HUES64 (cell line): ENCODE results near the gene FSTL4.
A peak's percentile ranks its signal among the peaks of the same experiment; 100 is the strongest.

Experiments used
- H3K27ac ChIP-seq: 2 replicates; pipeline ENCODE4 v1.7.0; 2013; ENCODE audit warnings: low read depth, low read length, inconsistent platforms
- H3K27me3 ChIP-seq: 2 replicates; pipeline ENCODE4 v1.6.1; 2013; ENCODE audit warnings: mild to moderate bottlenecking, low read length; ENCODE audit not compliant: insufficient read depth
- H3K36me3 ChIP-seq: 2 replicates; pipeline ENCODE4 v1.6.1; 2013; ENCODE audit warnings: mild to moderate bottlenecking, low read length; ENCODE audit not compliant: insufficient read depth
- H3K4me1 ChIP-seq: 2 replicates; pipeline ENCODE4 v1.6.1; 2013; ENCODE audit warnings: mild to moderate bottlenecking, low read length, moderate library complexity; ENCODE audit not compliant: insufficient read depth
- H3K4me3 ChIP-seq: 2 replicates; pipeline ENCODE4 v1.5.1; 2013; ENCODE audit warnings: mild to moderate bottlenecking, low read length, moderate library complexity
- H3K9ac ChIP-seq: 2 replicates; pipeline ENCODE4 v1.6.1; 2013; ENCODE audit warnings: mild to moderate bottlenecking, low read depth, low read length
- H3K9me3 ChIP-seq: 2 replicates; pipeline ENCODE4 v1.6.1; 2013; ENCODE audit warnings: low read depth, low read length; ENCODE audit not compliant: insufficient read depth
- WGBS: fragments of 150-250, 120-280 bp; methylation state at CpG from one replicate; pipeline ENCODE4 v1.1.7; 2013; ENCODE audit warnings: missing lambda C conversion rate; 5-methylcytosine and 5-hydroxymethylcytosine counted together

The FSTL4 gene

GRCh38 chr5:133337795-133338445, 274.4 kb downstream of the FSTL4 start:
- no peaks in the 10 kb centered on the region for H3K36me3 ChIP-seq
- no peak overlapping the region for H3K4me3 ChIP-seq
- no peak overlapping the region for H3K9ac ChIP-seq
- H3K4me1 ChIP-seq, result peaks cover 9% of the 10 kb centered on the region; the same call in 1 of the 2 replicates
- 94% methylated on average over 9 of the region's 9 CpGs for whole genome bisulfite sequencing
- H3K9me3 ChIP-seq, result no peaks in the 10 kb centered on the region
- H3K27me3 ChIP-seq, result no peaks in the 10 kb centered on the region
- H3K27ac ChIP-seq, result no peak overlapping the region

GRCh38 chr5:133336969-133337410, 275.4 kb downstream of the FSTL4 start:
- no peaks in the 10 kb centered on the region for H3K36me3 ChIP-seq
- H3K9ac ChIP-seq, result no peak overlapping the region
- no peaks in the 10 kb centered on the region for H3K27me3 ChIP-seq
- no peak overlapping the region for H3K27ac ChIP-seq
- H3K9me3 ChIP-seq, result no peaks in the 10 kb centered on the region
- WGBS, result 91% methylated on average over 12 of the region's 12 CpGs
- H3K4me3 ChIP-seq, result no peak overlapping the region
- H3K4me1 ChIP-seq, result peaks cover 12% of the 10 kb centered on the region; the same call in 1 of the 2 replicates

GRCh38 chr5:133336121-133336968, 276.0 kb downstream of the FSTL4 start:
- whole genome bisulfite sequencing, result 85% methylated on average over 7 of the region's 12 CpGs
- no peaks in the 10 kb centered on the region for H3K36me3 ChIP-seq
- H3K4me1 ChIP-seq, result peaks cover 18% of the 10 kb centered on the region; the same call in 1 of the 2 replicates
- no peaks in the 10 kb centered on the region for H3K27me3 ChIP-seq
- no peak overlapping the region for H3K27ac ChIP-seq
- no peak overlapping the region for H3K4me3 ChIP-seq
- no peaks in the 10 kb centered on the region for H3K9me3 ChIP-seq
- no peak overlapping the region for H3K9ac ChIP-seq

- H3K9ac ChIP-seq, result no peak overlapping the region
- no peaks in the 10 kb centered on the region for H3K36me3 ChIP-seq
- no peak overlapping the region for H3K4me3 ChIP-seq
- H3K4me1 ChIP-seq, result peaks cover 13% of the 10 kb centered on the region
- no peaks in the 10 kb centered on the region for H3K27me3 ChIP-seq
- WGBS, result 94% methylated on average over 14 of the region's 14 CpGs
- H3K9me3 ChIP-seq, result no peaks in the 10 kb centered on the region
- H3K27ac ChIP-seq, result no peak overlapping the region
Observed at GRCh38 chr5:133334796-133335639, 277.3 kb downstream of the FSTL4 start.

GRCh38 chr5:133333326-133334150, 278.8 kb downstream of the FSTL4 start:
- Histone ChIP-seq H3K9me3 (no peaks in the 10 kb centered on the region), H3K9ac (no peak overlapping the region), H3K4me3 (no peak overlapping the region), H3K4me1 (peaks cover 17% of the 10 kb centered on the region), H3K27me3 (no peaks in the 10 kb centered on the region), H3K27ac (no peak overlapping the region), H3K36me3 (no peaks in the 10 kb centered on the region)
- WGBS, result 90% methylated on average over 11 of the region's 11 CpGs

- H3K4me3 ChIP-seq, result no peak overlapping the region
Observed at GRCh38 chr5:133332439-133333024, 279.8 kb downstream of the FSTL4 start.

GRCh38 chr5:133331941-133332340, 280.4 kb downstream of the FSTL4 start:
- no peaks in the 10 kb centered on the region for H3K27me3 ChIP-seq
- no peaks in the 10 kb centered on the region for H3K9me3 ChIP-seq
- H3K27ac ChIP-seq, result no peak overlapping the region
- H3K4me3 ChIP-seq, result no peak overlapping the region
- H3K4me1 ChIP-seq, result peaks cover 32% of the 10 kb centered on the region
- H3K36me3 ChIP-seq, result no peaks in the 10 kb centered on the region
- no peak overlapping the region for H3K9ac ChIP-seq
- WGBS, result 88% methylated on average over 12 of the region's 12 CpGs

More at GRCh38 chr5:133332439-133333024, 279.8 kb downstream of the FSTL4 start:
- Histone ChIP-seq H3K9me3 (no peaks in the 10 kb centered on the region), H3K9ac (no peak overlapping the region), H3K4me1 (peaks cover 26% of the 10 kb centered on the region), H3K36me3 (no peaks in the 10 kb centered on the region), H3K27me3 (no peaks in the 10 kb centered on the region), H3K27ac (no peak overlapping the region)
- WGBS, result 85% methylated on average over 5 of the region's 5 CpGs

GRCh38 chr5:133330956-133331355, 281.4 kb downstream of the FSTL4 start:
- H3K27ac ChIP-seq, result no peak overlapping the region
- H3K36me3 ChIP-seq, result no peaks in the 10 kb centered on the region
- H3K9ac ChIP-seq, result no peak overlapping the region
- H3K4me3 ChIP-seq, result no peak overlapping the region
- H3K27me3 ChIP-seq, result no peaks in the 10 kb centered on the region
- peaks cover 33% of the 10 kb centered on the region for H3K4me1 ChIP-seq
- H3K9me3 ChIP-seq, result no peaks in the 10 kb centered on the region
- WGBS, result 83% methylated on average over 5 of the region's 5 CpGs

GRCh38 chr5:133328800-133329199, 283.5 kb downstream of the FSTL4 start:
- Histone ChIP-seq H3K27me3 (no peaks in the 10 kb centered on the region), H3K36me3 (no peaks in the 10 kb centered on the region), H3K4me1 (peaks cover 33% of the 10 kb centered on the region), H3K9me3 (no peaks in the 10 kb centered on the region), H3K4me3 (no peak overlapping the region), H3K27ac (peak overlapping the region; percentile 31; the same call in 1 of the 2 replicates), H3K9ac (no peak overlapping the region)
- WGBS, result 92% methylated on average over 11 of the region's 11 CpGs

- Histone ChIP-seq H3K9ac (no peak overlapping the region), H3K9me3 (no peaks in the 10 kb centered on the region), H3K27me3 (no peaks in the 10 kb centered on the region), H3K27ac (peak overlapping the region; percentile 55; the same call in 1 of the 2 replicates), H3K36me3 (no peaks in the 10 kb centered on the region), H3K4me3 (no peak overlapping the region), H3K4me1 (peaks cover 33% of the 10 kb centered on the region)
- WGBS, result 33% methylated on average over 5 of the region's 5 CpGs
Observed at GRCh38 chr5:133327946-133328401, 284.4 kb downstream of the FSTL4 start.
